VCaP (cell line): ENCODE measurements around the gene RNF187.

Experiments used
- H3K27ac ChIP-seq: fragments of 450-650 bp; 2 replicates; pipeline ENCODE4 v1.5.1; 2017
- CTCF ChIP-seq: fragments of 450-650 bp; conservative IDR thresholded peaks from 2 replicates; pipeline ENCODE4 v1.5.1; 2017; ENCODE audit warnings: mild to moderate bottlenecking, moderate library complexity

Gene RNF187

DNA sequence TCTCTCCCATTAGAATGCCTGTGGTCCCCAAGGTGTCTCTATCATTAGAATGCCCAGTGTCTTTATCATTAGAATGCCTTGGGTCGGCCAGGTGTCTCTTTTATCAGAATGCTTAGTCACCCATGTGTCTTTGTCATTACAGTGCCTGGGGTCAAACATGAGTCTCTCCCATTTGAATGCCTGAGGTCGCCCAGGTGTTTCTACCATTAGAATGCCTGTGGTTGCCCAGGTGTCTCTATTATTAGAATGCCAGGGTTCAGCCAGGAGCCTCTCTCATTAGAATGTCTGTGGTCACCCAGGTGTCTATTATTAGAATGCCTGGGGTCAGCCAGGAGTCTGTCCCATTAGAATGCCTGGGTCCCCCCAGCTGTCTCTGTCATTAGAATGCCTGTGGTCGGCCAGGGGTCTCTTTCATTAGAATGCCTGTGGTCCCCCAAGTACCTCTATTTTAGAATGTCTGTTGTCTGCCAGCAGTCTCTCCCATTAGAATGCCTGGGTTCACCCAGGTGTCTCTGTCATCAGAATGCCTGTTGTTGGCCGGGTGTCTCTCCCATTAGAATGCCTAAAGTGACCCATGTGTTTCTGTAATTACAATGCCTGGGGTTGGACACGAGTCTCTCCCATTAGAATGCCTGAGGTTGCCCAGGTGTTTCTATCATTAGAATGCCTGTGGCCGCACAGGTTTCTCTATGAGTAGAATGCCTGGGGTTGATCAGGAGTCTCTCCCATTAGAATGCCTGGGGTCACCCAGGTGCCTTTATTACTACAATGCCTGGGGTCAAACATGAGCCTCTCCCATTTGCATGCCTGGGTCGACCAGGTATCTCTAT, 57.1 kb downstream of the RNF187 start:
- H3K27ac ChIP-seq, result no peak overlapping the region
- TF ChIP-seq CTCF, result no peak

GRCh38 chr1:228544921-228545591, 57.9 kb downstream of the RNF187 start:
- no peak overlapping the region for H3K27ac ChIP-seq

More at GRCh38 chr1:228544921-228545591, 57.9 kb downstream of the RNF187 start:
- no peak for TF ChIP-seq CTCF
